ENCODE measurements around the gene TMEM135.

DNA sequence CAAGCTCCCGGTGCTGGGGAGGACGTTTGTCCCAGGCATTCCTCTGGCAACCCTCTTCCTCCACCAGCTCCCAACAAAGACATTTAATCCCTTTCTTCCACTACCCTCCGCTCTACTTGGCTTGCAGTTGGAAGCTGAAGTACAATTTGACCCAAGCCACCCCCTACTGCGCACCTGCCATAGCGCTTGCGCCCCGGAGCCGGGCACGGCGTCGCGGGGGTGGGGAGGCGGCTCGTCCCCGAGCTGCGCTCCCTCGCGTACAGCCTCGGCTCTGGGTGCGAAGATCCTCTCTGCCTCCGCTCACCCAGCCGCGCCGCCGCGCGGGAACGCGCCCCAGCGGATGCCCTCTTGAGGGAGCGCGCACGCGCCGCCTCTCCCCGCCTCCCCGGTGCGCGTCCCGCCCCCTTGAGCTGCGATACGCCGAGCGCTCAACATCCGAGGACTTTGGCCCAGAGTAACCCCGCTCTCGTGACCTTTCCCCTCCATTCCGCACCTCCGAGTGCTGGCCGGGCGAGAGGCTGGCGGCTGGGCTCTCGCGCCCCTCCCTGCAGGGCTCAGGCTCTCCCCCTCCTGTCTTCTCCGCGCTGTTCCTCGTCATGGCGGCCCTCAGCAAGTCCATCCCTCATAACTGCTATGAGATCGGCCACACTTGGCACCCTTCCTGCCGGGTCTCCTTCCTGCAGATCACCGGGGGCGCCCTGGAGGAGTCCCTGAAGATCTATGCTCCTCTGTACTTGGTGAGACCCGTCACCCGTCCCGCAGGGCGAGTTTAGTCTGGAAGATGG lies at the start of gene TMEM135:
- TF ChIP-seq, protein P1, sequence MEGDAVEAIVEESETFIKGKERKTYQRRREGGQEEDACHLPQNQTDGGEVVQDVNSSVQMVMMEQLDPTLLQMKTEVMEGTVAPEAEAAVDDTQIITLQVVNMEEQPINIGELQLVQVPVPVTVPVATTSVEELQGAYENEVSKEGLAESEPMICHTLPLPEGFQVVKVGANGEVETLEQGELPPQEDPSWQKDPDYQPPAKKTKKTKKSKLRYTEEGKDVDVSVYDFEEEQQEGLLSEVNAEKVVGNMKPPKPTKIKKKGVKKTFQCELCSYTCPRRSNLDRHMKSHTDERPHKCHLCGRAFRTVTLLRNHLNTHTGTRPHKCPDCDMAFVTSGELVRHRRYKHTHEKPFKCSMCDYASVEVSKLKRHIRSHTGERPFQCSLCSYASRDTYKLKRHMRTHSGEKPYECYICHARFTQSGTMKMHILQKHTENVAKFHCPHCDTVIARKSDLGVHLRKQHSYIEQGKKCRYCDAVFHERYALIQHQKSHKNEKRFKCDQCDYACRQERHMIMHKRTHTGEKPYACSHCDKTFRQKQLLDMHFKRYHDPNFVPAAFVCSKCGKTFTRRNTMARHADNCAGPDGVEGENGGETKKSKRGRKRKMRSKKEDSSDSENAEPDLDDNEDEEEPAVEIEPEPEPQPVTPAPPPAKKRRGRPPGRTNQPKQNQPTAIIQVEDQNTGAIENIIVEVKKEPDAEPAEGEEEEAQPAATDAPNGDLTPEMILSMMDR (IDR thresholded peaks at IDR 0.05; ENCODE audit: insufficient read depth, low read length, poor library complexity, severe bottlenecking), result no peak
- TF ChIP-seq EZH2phosphoT487 (conservative IDR thresholded peaks at IDR 0.05; ENCODE audit: low read length), result no peak
